Inflammatory macrophage treated with lipopolysaccharide for 1 hour (primary cell): Measurements from ENCODE around the gene GNB2.
"Not testable (repeated sequence)": the region's sequence is repeated elsewhere in the genome, so short reads cannot be mapped to it uniquely, and the experiment has no call there.

ENCODE experiments used
- DNase-seq, 2 donors: peaks; one replicate each; pipeline ENCODE4 v3.0.0-alpha.2; 2020 to 2022

GNB2 gene

DNA sequence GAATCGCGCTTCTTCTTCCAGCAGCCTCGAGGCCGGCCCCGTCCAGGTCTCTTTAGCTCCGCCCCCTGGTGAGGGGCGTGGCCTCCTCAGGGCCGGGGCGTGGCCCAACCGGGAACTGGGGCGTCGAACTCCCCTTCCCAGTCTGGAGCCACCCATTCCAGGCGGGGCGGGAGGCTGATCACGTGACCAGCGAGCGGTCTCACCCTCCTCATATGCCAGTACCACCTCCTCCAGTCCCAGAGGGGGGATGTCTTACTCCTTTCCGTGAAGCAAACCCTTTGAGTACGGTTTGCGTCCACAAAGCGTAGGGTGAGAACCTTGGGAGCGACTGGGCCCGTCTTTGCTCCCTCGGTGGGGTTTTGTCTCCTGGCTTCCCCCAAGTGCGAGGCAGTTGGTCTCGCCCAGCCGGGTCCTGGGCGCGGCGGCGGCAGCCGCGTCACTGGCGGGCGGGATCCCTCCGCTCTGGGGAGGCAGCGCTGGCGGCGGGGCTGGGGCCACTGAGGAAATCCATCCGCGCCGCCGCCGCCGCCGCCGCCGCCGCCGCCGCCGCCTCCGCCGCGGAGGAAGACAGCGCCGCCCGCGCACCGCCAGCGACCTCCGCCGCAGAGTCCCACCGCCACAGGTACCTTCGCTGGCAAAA lies at the start of gene GNB2:
GNB2 (plus strand) TSS at position 439 of the 640 bp plus-strand sequence. CDS start 2,526 bp downstream, outside the sequence.
- DNase-seq = peak; percentile 97 to 100

DNA sequence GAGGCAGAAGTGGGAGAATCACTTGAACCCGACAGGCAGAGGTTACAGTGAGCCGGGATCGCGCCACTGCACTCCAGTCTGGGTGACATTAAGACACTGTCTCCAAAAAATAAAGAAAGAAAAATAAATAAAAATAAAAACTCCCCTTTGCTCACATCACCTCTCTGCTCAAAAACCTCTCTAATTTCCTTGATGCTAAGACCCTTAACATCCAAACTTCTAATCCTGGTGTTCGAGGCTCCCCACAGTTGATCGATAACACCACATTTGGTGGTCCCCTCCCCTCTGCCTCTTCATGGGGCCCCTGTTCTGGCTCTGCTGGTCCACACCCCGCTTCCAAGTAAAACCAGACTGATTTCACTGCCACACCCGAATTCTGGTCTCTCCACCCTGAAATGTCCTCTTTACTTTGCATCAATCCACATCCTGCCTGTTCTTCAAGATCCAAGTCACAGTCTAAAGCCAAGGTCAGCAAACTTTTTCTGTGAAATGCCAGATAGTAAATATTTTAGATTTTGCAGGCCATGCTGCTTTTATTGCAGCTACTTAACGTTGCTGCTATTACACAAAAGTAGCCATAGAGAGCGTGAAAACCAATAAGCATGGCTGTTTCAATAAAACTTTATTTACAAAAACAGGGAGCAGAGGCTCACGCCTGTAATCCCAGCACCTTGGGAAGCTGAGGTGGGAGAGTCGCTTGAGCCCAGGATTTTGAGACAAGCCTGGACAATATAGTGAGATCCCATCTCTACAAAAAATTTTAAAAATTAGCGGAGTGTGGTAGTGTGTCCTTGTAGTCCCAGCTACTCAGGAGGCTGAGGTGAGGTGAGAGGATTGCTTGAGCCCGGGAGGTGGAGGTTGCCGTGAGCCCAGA lies 49.4 kb upstream of the GNB2 start:
- no peak for DNase-seq

DNA sequence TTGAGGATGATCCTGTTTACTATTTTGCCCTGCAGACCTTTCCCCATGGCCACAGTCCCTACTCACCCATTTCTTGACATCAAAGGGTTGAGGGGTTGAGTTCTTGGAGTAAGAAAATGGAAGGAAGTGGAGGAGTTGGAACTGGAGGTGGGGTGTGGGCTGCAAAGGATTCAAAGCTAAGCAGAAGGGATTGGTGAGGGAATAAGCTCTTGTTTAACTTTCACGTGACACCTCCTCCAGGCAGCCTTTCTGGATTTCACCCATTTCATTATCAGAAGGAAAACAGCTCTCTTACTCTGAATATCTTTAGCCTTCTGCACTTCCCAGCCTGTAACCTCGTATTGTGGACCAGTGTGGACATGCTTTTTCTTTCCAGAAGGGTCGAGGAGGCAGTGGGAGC lies 47.5 kb upstream of the GNB2 start:
- DNase-seq = no peak

DNA sequence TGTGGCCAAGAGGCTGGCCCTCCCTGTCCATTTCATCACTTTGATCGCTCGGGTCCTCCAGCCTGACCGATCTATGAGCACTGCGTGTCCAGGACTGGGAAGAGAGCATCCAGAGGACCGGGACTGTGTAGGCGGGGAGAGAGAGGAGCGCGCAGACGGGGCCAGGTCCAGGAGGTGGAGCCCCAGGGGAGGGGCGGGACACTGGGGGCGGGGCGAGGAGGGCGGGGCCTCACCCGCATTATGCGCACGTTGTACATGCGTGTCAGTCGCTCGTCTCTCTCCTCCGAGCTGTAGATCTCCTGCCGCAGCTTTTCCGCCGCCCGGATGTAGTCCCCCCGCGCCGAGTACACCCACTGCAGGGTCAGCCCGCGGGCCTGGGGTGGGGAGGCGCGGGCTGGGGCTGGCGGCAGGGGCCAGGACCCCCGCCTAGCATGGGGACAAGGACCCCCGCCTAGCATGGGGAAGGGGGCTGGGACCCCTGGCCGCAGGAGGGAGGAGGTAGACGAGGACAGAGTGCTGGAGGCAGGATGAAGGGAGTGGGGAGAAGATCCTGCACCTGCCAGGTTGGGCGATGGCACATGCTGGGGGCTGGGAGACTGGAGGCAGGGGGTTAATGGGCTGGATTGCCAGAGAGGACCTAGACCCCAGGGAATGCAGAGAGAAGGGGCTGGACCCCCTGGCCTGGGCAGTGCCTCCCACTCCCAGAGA lies 46.9 kb upstream of the GNB2 start:
- DNase-seq = peak; percentile 68 to 75

DNA sequence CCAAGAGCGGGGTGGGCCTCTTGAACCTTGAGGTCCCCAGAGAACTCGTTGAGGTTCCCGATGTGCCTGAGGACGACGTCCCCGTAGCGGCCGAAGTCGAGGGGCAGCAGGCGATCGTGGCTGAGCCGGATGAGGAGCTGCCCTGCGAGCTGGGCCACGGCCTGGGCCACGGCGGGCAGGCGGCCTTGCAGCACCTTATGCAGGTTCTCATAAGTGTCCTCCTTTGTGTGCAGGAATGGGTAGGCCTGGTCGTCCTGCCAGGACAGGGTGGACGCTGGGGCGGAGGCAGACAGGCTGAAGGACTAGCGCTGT lies 46.3 kb upstream of the GNB2 start:
- no peak for DNase-seq

DNA sequence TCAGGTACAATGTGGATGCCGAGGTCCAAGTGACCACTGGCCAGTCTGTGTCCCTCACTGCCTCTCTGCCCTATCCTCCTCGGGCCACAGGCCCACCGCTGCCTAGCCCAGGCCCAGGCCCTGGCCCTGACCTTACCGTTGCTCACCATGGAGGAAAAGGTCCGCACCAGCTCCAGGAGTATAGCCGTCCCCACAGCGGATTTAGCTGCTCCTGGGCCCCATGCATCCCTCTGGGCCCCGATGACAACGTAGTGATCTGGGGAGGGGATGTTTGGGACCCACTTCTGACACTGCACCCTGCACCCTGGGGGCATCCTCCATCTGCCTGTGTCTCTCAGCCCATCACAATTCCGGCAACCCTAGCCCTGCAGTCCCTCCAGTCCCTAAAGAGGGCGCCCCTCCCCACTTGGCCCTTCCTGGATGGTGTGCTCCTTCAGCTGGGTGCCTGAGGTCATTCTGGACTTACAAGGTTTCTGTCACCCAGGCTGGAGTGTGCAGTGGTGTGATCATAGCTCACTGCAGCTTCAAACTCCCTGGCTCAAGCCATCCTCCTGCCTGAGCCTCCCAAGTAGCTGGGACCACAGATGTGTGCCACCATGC lies 44.3 kb upstream of the GNB2 start:
- peak; percentile 37 to 65 for DNase-seq

DNA sequence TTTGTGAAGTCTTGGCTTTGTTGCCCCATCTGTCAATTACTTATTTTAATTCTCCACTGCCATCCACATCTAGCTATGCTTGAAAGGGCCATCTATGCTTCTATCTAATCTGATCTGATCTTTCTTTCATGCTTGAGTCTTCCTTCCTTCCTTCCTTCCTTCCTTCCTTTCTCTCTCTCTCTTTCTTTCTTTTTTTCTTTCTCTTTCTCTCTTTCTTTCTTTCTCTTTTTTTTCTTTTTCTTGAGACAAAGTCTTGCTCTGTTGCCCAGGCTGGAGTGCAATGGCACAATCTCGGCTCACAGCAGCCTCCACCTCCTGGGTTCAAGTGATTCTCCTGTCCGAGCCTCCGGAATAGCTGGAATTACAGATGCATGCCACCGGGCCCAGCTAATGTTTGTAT lies 43.5 kb upstream of the GNB2 start:
- no peak for DNase-seq

DNA sequence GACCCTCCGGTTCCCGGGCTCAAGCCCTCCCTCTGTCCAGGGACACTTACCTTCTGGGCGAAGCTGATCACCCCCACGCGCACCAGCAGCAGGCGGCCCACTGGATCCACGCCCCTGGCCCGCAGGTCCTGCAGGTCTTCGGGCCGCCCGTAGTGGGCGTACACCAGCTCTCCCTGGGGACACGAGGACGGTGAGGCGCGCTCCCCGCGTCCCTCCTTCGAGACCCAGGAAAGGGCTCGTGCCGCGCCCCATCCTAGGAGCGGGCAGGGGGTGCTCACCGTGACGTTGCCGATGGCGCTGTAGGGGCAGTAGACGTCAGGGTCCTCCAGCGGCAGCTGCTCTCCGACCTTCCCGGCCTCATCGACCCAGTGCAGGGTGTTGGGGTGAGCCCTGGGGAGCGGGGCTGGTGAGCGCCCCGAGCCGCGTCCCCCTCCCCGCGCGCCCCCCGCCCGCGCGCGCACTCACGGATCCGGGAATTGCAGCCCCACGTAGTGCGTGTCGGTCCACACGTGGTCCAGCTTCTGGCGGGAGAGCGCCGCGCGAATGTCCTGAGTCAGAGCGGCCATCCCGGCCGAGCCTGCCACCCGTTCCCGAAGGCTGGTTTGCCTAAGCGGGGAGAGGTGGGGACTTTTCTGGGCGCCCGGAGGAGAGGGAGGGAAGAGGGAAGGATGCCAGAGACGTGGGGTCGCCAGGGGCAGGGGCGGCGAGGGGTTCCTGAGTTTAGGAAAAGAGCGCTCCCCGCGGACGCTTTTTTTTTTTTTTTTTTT lies 40.4 kb upstream of the GNB2 start:
- DNase-seq = peak in 1 of 2 donors; percentile 21

DNA sequence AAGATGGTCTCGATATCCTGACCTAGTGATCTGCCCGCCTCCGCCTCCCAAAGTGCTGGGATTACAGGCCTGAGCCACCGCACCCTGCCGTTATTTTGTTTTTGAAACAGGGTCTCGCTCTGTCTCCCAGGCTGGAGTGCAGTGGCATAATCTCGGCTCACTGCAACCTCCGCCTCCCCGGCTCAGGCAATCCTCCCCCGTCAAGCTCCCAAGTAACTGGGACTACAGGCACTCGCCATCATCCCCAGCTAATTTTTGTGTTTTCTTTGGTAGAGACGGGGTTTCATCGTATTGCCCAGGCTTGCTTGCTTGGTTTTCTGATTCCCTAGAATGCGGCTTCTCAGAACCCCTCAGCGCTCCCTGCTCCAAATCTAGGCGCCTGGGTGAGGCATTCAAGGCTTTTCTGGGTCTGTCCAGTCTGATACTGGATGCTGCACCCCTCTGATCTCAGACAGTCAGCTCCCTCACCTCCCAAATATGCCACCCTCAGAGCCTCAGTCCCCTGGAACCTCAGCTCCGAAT lies 33.5 kb upstream of the GNB2 start:
- DNase-seq = no peak

DNA sequence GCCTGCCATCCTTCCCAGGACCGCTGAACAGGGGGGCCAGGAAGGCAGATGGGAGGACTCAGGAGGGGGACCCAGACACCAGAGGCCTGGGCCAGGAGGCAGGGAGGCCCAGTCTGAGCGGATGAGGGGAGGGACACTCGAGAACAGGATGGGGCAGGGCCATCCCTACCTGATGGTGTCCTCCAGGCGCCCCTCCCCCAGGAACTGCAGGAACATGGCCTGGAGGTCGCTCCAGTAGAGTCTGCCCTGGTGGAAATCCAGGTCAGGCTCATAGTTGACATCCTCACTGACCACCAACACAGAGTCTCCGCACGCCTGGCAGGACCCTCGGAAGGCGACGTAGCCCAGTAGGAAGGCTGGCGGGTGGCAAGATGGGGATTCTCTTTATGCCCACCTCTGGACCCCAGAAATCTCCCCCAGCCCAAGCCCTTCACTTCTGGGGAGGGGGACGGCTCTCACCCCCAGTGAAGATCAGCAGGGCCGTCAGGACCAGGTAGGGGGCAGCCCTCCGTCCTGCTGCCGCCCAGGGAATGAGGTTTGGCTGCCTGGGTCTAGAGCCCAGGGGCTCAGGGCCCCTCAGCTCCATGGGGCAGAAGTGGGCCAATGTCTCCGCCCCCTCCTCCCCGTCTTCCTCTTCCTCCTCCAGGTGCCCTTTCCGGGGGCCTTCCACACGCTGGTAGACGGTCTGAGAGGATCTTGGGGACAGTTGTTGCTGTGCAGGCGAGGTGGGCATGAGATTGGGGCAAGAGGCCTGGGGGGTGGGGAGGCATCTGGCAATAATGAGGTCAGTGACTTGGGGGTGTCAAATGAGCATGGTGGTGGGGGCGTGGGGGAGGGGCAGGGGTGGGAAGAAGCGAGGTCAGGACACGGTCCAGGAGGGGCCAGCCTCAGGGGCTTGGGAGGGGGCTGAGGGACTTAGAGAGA lies 32.8 kb upstream of the GNB2 start:
- no peak for DNase-seq

DNA sequence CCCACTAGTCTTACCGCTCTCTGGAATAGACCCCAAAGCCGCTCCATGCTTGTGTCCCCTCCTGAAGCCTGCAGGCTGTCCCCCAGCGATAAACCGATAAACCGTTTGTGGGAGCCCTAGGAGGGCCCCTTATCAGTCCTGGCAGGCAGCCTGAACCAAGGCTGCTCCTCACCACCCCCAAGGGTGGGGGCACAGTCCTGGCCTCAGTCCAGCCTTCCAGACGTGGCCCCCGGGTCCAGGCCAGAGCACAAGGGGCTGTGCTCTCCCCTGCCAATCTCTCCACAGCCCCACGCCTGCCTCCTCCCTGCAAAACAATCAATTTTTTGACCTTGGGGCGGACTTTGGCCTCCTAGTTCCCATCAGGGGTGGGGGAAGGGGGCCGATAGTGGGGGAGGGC lies 32.1 kb upstream of the GNB2 start, which contains the start of gene TFR2:
TFR2 (minus strand) TSS at position 90 of the 397 bp plus-strand sequence; CDS start at position 47, 43 bp downstream.
- no peak for DNase-seq

DNA sequence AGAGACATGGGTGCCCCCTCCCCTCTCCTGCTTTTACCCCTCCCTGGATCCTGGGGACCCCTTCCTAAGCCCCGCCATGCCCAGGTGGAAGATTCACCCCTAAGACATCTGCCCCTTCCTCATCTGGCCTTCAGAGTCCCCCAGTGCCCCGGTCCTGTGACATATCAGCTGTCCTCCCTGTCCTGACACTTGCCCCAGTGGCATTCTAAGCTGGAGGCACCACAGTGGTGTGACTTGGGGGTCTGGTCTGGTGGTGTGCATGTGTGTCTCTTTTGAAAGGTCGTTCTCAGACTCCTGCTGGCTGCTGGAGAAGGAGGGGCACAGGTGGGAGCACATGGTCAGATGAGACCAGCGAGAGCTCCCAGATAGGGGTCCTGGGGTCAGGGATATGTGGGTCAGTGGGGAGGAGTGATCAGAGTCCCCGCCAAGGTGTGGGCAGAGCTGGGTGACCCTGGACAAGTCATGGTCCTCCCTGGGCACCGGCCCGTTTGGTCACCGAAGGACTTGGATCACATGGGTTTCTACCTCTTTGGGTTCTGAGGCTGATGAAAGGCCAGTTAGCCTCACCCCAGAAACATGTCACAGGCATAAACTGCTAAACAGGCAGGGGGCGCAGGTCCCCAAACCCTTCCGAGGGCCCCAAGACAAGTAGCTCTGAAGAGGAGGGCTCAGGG lies 31.5 kb upstream of the GNB2 start:
- DNase-seq = no peak

DNA sequence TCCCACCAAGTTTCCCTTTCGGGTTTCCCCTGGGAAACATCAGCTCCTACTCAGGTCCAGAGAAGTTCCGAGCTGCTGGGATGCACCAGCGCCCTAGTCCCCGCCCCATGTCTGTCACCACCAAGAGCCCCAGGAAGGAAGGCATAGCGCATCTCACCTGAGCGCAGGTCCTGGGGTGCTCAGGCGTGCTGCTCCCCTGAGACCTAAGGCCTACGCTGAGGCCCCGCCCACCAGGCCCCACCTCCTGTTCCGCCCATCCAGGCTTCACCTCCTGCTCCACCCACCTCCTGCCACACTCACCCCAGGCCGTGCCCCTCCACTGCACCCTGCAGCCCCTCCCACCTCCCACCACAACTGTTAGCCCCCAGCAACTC lies 31.0 kb upstream of the GNB2 start:
- DNase-seq = no peak

DNA sequence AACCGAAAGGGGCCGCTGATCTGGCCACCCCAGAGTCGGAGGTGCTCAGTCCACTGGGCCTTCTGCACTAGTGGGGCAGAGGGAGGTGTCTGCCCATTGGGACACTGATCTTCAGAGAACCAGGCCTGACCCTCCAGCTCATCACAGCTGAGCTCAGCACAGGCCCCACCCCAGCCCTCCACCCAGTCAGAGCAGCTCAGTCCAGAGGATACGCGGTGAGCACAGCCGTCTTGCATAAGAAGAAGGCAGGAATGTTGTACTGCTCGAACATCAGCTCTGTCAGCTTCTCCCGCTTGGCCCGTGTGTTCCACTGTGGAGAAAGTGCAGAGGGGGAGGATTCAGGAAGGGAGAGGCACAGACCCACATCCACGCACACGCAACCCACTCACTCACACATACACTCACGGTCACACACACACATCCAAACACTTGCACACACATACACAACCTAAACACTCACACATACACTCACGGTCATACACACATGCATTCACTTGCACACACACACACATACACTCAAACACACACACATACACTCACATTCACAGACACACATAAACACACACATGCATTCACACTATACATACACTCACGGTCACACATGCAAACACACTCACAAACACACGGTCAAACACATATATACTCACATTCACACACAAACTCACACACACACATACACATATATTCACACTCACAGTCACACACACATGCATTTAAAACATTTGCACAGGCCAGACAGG lies 23.5 kb upstream of the GNB2 start:
- DNase-seq = no peak

DNA sequence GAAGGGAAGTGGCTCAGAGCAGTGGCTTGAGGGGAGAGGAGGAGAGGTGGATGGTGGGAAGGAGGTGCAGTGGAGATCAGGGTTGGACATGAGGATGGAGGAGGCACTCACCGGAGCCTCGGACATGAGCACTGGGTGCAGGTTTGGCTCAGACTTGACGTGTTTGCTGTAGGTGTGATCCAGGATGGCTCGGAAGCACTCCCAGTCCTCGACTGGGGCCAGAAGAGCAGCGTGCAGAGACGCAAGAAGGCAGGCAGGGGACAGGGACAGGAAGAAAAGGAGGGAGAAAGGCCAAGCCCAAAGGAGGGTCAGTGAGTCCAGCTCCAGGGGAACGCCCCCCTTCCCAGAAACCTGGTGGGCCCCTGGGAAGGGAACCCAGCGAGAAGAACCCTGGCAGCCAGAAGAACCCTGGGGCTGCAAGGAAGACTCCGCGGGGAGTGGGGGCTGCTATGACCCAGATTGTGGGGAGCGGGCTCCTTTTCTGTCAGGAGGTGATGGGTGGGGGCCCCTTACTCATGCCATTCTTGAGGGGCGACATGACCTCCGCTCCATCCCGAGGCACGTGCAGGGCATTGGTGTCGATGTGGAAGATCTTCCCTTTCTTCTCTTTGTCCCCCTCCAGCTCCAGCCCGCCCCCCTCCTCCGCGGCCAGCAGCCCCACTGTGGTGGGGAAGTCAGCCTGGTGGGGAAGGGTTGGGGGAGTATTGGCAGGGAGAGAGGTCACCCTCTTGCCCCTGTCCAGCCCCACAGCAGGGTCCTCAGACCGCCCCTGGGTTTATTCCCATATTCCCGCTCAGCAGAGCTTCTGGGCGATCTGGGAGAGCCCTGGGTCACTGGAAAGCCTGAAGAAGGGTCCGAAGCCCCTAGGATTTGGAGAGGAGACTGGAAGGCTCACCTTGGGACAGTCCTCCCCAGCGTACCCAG lies 18.4 kb upstream of the GNB2 start:
- DNase-seq = no peak

DNA sequence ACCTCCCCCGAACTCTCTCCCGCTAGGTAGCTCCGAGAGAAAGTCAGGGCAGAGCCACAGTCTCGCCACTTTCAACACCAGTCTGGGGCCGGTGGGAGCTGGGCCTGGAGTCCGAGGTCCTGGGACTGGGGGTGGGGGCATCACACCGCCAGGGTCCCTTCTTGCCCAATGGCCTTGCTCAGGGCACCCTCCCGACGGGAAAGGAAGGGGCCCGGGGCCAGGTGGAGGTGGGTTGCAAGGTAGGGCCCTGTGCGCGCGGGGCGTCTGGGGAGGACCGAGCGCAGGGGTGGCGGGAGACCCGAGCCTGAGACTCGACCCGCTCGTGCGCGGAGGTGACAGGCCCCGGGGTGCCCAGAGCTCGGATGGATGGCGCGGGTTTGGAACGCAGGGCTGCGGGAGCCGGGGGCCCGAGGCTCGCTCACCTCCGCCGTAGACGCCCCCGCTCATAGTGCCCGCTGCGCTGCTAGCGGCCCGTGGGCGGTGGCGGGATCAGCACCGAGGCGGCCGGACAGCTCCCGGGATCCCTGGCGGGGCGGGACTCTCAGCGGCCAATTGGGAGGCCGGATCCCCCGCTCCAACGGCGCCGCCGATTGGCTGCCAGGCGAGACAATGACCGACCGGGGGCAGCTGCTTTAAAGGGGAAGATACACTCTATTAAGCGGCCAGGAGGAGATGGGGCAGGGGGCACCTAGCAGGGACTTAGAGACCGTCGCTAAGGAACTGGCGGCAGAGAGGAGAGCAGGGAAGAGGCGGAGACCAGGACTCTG lies 17.4 kb upstream of the GNB2 start, which contains the start of gene ACTL6B:
ACTL6B (minus strand) TSS at position 541 of the 767 bp plus-strand sequence; CDS start at position 447, 94 bp downstream.
- DNase-seq = peak; percentile 45 to 60

DNA sequence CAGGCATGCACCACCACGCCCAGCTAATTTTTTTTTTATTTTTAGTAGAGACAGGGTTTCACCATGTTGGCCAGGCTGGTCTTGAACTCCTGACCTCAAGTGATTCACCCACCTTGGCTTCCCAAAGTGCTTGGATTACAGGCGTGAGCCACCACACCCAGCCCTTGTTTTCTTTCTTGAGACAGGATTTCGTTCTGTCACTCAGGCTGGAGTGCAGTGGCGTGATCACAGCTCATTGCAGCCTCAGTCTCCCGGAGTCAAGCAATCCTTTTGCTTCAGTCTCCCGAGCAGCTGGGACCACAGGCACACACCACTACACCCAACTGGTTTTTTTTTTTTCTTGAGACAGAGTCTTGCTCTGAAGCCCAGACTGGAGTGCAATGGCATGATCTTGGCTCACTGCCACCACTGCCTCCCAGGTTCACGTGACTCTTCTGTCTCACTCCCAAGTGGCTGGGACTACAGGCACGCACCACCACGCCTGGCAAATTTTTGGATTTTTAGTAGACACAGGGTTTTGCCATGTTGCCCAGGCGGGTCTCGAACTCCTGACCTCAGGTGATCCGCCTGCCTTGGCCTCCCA lies 11.3 kb upstream of the GNB2 start:
- not testable (repeated sequence) for DNase-seq
